ENCODE data around the gene IGFALS.
"Not testable (repeated sequence)": the region's sequence is repeated elsewhere in the genome, so short reads cannot be mapped to it uniquely, and the experiment has no call there.

IGFALS gene

GRCh38 chr16:1809281-1809801, 15.8 kb upstream of the IGFALS start:
- TF ChIP-seq, protein P1, sequence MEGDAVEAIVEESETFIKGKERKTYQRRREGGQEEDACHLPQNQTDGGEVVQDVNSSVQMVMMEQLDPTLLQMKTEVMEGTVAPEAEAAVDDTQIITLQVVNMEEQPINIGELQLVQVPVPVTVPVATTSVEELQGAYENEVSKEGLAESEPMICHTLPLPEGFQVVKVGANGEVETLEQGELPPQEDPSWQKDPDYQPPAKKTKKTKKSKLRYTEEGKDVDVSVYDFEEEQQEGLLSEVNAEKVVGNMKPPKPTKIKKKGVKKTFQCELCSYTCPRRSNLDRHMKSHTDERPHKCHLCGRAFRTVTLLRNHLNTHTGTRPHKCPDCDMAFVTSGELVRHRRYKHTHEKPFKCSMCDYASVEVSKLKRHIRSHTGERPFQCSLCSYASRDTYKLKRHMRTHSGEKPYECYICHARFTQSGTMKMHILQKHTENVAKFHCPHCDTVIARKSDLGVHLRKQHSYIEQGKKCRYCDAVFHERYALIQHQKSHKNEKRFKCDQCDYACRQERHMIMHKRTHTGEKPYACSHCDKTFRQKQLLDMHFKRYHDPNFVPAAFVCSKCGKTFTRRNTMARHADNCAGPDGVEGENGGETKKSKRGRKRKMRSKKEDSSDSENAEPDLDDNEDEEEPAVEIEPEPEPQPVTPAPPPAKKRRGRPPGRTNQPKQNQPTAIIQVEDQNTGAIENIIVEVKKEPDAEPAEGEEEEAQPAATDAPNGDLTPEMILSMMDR (IDR thresholded peaks at IDR 0.05; ENCODE audit: borderline replicate concordance, insufficient read depth, low read depth, low read length) = no peak
- no peak overlapping the region for H3K4me3 ChIP-seq (ENCODE audit: low read depth, low read length)

GRCh38 chr16:1808691-1809090, 15.2 kb upstream of the IGFALS start:
- TF ChIP-seq, protein P1 (IDR thresholded peaks at IDR 0.05; ENCODE audit: borderline replicate concordance, insufficient read depth, low read depth, low read length) = no peak
- no peak overlapping the region for H3K4me3 ChIP-seq (ENCODE audit: low read depth, low read length)

DNA sequence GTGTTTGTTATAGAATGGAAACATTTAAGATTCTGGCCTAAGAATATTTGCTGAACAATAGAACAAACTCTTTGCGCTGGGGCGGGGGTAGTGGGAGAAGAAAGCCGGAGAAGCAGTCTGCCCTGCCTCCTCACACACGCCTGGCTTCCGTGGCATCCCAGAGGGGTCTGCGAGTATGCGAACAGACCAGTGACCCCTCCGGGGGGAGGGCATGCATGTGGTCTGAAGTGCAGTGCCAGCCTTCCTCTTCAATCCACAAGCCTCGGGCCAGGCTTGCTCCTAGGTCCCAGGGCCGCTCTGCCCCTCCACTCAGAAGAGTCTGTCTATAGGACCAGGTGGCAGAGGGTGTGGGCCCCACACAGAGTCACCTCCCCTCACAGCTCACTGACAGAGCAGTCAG, 14.1 kb upstream of the IGFALS start:
- no peak overlapping the region for H3K4me3 ChIP-seq (ENCODE audit: low read depth, low read length)
- TF ChIP-seq, protein P1 (IDR thresholded peaks at IDR 0.05; ENCODE audit: borderline replicate concordance, insufficient read depth, low read depth, low read length) = no peak

DNA sequence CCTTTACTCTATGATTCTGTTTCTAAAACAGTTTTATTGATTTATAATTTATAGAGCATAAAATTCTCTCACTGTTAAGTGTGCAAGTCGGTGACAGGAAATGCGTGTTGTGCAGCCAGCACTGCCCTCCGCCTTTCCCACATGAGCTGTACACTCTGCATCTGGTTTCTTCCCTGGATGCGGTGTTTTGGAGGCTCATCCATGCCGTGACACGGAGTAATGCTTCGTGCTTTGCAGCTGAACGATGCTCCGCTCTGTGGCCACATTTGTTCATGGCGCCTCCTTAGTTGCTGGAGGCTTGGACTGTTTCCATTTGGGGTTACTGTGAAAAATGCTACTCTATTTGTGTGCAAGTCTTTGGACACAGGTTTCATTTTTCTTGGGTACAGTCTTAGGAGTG, 7.2 kb upstream of the IGFALS start:
- H3K4me3 ChIP-seq (ENCODE audit: low read depth, low read length) = no peak overlapping the region
- TF ChIP-seq, protein P1 (IDR thresholded peaks at IDR 0.05; ENCODE audit: borderline replicate concordance, insufficient read depth, low read depth, low read length) = no peak

- H3K4me3 ChIP-seq (ENCODE audit: low read depth, low read length) = not testable (repeated sequence)
These were observed 5.8 kb upstream of the IGFALS start for GRCh38 chr16:1799263-1799662.

DNA sequence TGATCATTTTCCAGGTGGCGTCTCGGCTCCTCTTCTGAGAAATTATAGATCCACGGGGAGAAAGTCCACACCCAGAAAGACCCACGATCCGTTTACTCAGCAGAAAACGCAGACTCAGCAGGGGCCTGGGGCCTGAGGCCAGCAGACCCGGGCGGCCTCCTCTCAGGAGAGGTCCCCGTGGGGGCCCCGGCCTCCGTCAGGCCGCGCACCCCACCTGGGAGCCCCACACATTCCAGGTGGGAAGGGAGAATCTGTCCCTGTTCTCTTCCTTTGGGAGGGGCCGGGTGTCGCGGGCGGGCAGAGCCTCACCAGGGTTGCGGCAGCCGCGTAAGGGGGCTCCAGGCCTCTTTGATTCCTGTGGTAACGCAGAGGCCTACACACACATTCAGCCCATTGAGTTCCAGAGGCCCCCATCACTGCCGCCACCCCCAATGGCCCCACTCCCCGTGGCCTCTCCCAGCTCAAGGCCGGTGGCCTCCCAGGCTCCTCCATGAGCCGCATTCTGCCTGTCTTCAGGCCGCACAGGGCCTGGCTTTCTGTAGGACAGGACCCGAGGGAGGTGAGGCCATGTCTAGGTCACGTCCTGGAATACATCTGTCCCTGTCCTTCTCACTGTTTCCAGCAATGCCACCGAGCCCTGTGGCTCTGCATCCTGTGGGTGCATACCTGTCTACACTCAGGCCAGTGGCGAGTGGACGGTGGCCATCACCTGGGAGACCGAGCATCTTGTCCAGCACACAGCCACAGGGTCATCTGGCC, 1.6 kb upstream of the IGFALS start:
- no peak overlapping the region for H3K4me3 ChIP-seq (ENCODE audit: low read depth, low read length)
- TF ChIP-seq, protein P1 (IDR thresholded peaks at IDR 0.05; ENCODE audit: borderline replicate concordance, insufficient read depth, low read depth, low read length) = no peak

DNA sequence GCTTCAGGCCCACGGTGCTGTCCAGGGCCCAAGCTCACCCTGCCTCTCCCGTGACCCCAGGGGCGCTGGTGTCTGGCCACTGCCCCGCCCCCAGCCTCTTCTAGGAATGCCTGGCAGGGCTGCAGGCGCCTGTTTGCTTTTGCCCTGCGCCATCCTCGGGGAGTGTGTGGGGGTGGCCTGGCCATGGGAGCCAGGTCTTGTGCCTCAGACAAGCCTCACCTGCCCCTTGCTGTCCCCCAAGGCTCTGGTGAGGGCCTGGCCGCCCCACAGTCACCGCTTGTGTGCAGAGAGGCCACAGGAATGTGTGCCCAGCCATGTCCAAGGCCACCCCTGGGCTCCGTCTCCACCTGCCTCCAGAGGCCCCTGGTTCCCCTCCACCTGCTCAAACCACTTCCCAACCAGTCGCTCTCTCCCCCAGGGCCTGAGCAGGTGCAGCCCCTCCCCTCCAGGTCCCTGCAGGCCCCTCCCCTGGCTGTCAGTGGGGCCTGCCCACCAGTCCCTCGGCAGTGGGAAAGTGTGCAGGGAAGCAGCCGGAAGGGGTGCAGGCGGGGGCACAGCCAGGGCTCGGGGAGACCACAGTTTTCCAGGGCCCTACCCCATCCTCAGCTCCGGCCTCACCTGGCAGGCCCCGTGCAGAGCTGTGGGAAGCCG, 841 bp upstream of the IGFALS start:
- TF ChIP-seq, protein P1 (IDR thresholded peaks at IDR 0.05; ENCODE audit: borderline replicate concordance, insufficient read depth, low read depth, low read length) = no peak

More for the DNA sequence above, 841 bp upstream of the IGFALS start:
- H3K4me3 ChIP-seq (ENCODE audit: low read depth, low read length) = no peak overlapping the region
